ENCODE measurements around the gene PCNX2. TPM values are rescaled to one million over a fixed set of nuclear protein-coding genes. Genes with fewer than 3 reads are reported as not detected.
A peak's percentile ranks its signal among the peaks of the same experiment; 100 is the strongest.

The PCNX2 gene
- total and polyA plus RNA-seq, 2 of the 13 experiments (the other 11 are each of a cell fraction or from before 2014, with no cell fraction given) = 0.11 to 0.42 TPM

GRCh38 chr1:232950197-232951176 is 345.0 kb downstream of the PCNX2 start, which contains the start of gene NTPCR (continued):
- TF ChIP-seq ZNF124 (CRISPR knock-in tag; IDR thresholded peaks at IDR 0.05) (no peak; the same call in 1 of the 2 replicates), PCBP1 (IDR thresholded peaks at IDR 0.05; ENCODE audit: borderline replicate concordance, low read depth, low read length) (no peak), TFDP2 (CRISPR knock-in tag; IDR thresholded peaks at IDR 0.05) (peak; percentile 43; the same call in 1 of the 2 replicates), ZNF331 (CRISPR knock-in tag; IDR thresholded peaks at IDR 0.05) (no peak), ZNF253 (CRISPR knock-in tag; IDR thresholded peaks at IDR 0.05; ENCODE audit: borderline replicate concordance) (no peak), MAZ (IDR thresholded peaks at IDR 0.05; ENCODE audit: borderline replicate concordance, low read depth, low read length) (no peak), MAZ (CRISPR knock-in tag; IDR thresholded peaks at IDR 0.05; ENCODE audit: low read depth) (no peak), ZSCAN30 (CRISPR knock-in tag; IDR thresholded peaks at IDR 0.05) (no peak), MAFK (conservative IDR thresholded peaks at IDR 0.05 in 1 of 2, IDR thresholded peaks at IDR 0.05 in 1 of 2; ENCODE audit: low read length in 2 of 2) (no peak), SRSF1 (optimal IDR thresholded peaks at IDR 0.05; ENCODE audit: low read depth, low read length) (peak; percentile 36), JUN (CRISPR knock-in tag; IDR thresholded peaks at IDR 0.05) (no peak), PHF21A (CRISPR knock-in tag; IDR thresholded peaks at IDR 0.05) (no peak; the same call in 1 of the 2 replicates), GATAD2A (CRISPR knock-in tag; IDR thresholded peaks at IDR 0.05) (no peak; the same call in 1 of the 2 replicates), HMGXB4 (CRISPR knock-in tag; IDR thresholded peaks at IDR 0.05; ENCODE audit: borderline replicate concordance in 1 of 2, low read depth in 1 of 2) (peak in 1 of 2 experiments; percentile 51; a peak in 2 of 4 replicates), HMGA1 (CRISPR knock-in tag; conservative IDR thresholded peaks at IDR 0.05) (no peak), NCOA2 (CRISPR knock-in tag; IDR thresholded peaks at IDR 0.05) (no peak), ZNF710 (CRISPR knock-in tag; IDR thresholded peaks at IDR 0.05; ENCODE audit: borderline replicate concordance) (no peak), BRD4 (CRISPR knock-in tag; IDR thresholded peaks at IDR 0.05) (0 out of 2 replicates have a peak, but pooled peaks have one; percentile 47), ZFY (CRISPR knock-in tag; IDR thresholded peaks at IDR 0.05) (peak; percentile 73), ZNF18 (CRISPR knock-in tag; IDR thresholded peaks at IDR 0.05; ENCODE audit: insufficient replicate concordance) (no peak), CHD2 (IDR thresholded peaks at IDR 0.05; ENCODE audit: low read depth, low read length) (0 out of 2 replicates have a peak, but pooled peaks have one; percentile 23), CHD4 (IDR thresholded peaks at IDR 0.05; ENCODE audit: borderline replicate concordance, low read length) (no peak), FOXM1 (CRISPR knock-in tag; IDR thresholded peaks at IDR 0.05) (no peak)
